Fibroblast of lung (primary cell): Measurements from ENCODE around the gene ALPK1. TPM values are rescaled to one million over a fixed set of nuclear protein-coding genes. Genes with fewer than 3 reads are reported as not detected.

Experiments
- DNase-seq, 2 donors: peaks; one replicate each; pipeline versions ENCODE4 v3.0.0 to v3.0.0-alpha.2; 2010; ENCODE audit warnings: low read depth in 2 of 2
- H2AFZ ChIP-seq: 2 replicates; pipeline ENCODE4 v1.5.1; 2012; ENCODE audit warnings: low read length, control low read depth, inconsistent platforms
- H3K27ac ChIP-seq: 2 replicates; pipeline ENCODE4 v1.5.1; 2011; ENCODE audit warnings: low read length, control low read depth; ENCODE audit not compliant: insufficient read depth
- H3K27me3 ChIP-seq: 2 replicates; pipeline ENCODE4 v1.5.1; 2011; ENCODE audit warnings: mild to moderate bottlenecking, low read length; ENCODE audit not compliant: control insufficient read depth, insufficient read depth
- H3K36me3 ChIP-seq: 2 replicates; pipeline ENCODE4 v1.5.1; 2011; ENCODE audit warnings: low read length; ENCODE audit not compliant: control insufficient read depth, insufficient read depth
- H3K4me1 ChIP-seq: 2 replicates; pipeline ENCODE4 v1.5.1; 2011; ENCODE audit warnings: low read length; ENCODE audit not compliant: control insufficient read depth, insufficient read depth; ENCODE audit errors: extremely low read depth
- H3K4me2 ChIP-seq: 2 replicates; pipeline ENCODE4 v1.5.1; 2011; ENCODE audit warnings: low read length, control low read depth; ENCODE audit not compliant: insufficient read depth; ENCODE audit errors: extremely low read depth
- H3K4me3 ChIP-seq, 4 experiments: fragments of 200-600 bp in 1 of 4; sonication (generic) in 1 of 4; replicated peaks in 1 of 4; 2 replicates each; pipeline ENCODE4 v1.5.1; 2011 to 2016; ENCODE audit warnings: low read length in 4 of 4, low read depth in 3 of 4, mild to moderate bottlenecking in 3 of 4, control low read depth in 2 of 4, inconsistent platforms in 1 of 4, mixed read lengths in 1 of 4; ENCODE audit not compliant: insufficient read depth in 1 of 4; ENCODE audit errors: control extremely low read depth in 1 of 4
- H3K79me2 ChIP-seq: 2 replicates; pipeline ENCODE4 v1.5.1; 2012; ENCODE audit warnings: mild to moderate bottlenecking, low read length, inconsistent platforms; ENCODE audit not compliant: control insufficient read depth, insufficient read depth
- H3K9ac ChIP-seq: 2 replicates; pipeline ENCODE4 v1.5.1; 2011; ENCODE audit warnings: mild to moderate bottlenecking, low read length, control low read depth; ENCODE audit not compliant: insufficient read depth
- H3K9me3 ChIP-seq: 2 replicates; pipeline ENCODE4 v1.5.1; 2012; ENCODE audit warnings: low read depth, low read length; ENCODE audit not compliant: control insufficient read depth, insufficient read depth
- H4K20me1 ChIP-seq: 2 replicates; pipeline ENCODE4 v1.5.1; 2011; ENCODE audit warnings: low read length; ENCODE audit not compliant: control insufficient read depth, insufficient read depth; ENCODE audit errors: extremely low read depth
- CTCF ChIP-seq, 2 donors: IDR thresholded peaks in 1 of 2; conservative IDR thresholded peaks in 1 of 2; 1 replicate in 1 of 2; 2 replicates in 1 of 2; pipeline ENCODE4 v1.5.1; 2011 to 2012; ENCODE audit warnings: low read length in 2 of 2, control low read depth in 1 of 2, inconsistent platforms in 1 of 2, low read depth in 1 of 2, mild to moderate bottlenecking in 1 of 2
- EZH2 ChIP-seq: IDR thresholded peaks from 2 replicates; pipeline ENCODE4 v1.5.1; 2012; ENCODE audit warnings: low read length, control low read depth, mild to moderate bottlenecking; ENCODE audit errors: missing control alignments
- polyA plus RNA-seq, 2 donors: library from polyadenylated mRNA; depleted of rRNA in 1 of 2; stranded (reverse) in 1 of 2; unstranded in 1 of 2; fragments of >200 nt; gene quantifications; 2 replicates each; pipeline ENCODE4 v1.2.1, GENCODE V29; 2011 to 2012; ENCODE audit warnings: missing spikeins in 1 of 2
- total RNA-seq: library from RNA; depleted of rRNA; stranded (reverse); fragments of >200 nt; gene quantifications from 2 replicates; pipeline ENCODE4 v1.2.1, GENCODE V29; 2014

The ALPK1 gene
- total and polyA plus RNA-seq, 2 donors (not counting 1 experiment from before 2014, with no cell fraction given), result 9.3 to 50.2 TPM

- no peaks in the 10 kb centered on the region for H3K27me3 ChIP-seq
- H3K4me1 ChIP-seq, result no peaks in the 10 kb centered on the region
- no peak overlapping the region for H3K4me3 ChIP-seq
- no peak for TF ChIP-seq CTCF (conservative IDR thresholded peaks at IDR 0.05 in 1 of 2, IDR thresholded peaks at IDR 0.05 in 1 of 2; ENCODE audit: low read depth in 1 of 2, low read length in 2 of 2)
- TF ChIP-seq EZH2, result no peak
- H4K20me1 ChIP-seq, result no peaks in the 10 kb centered on the region
- H2AFZ ChIP-seq, result no peak overlapping the region
- no peaks in the 10 kb centered on the region for H3K79me2 ChIP-seq
- no peaks in the 10 kb centered on the region for H3K36me3 ChIP-seq
- no peak overlapping the region for H3K9ac ChIP-seq
- no peak for DNase-seq
- H3K4me2 ChIP-seq, result no peak overlapping the region
- H3K27ac ChIP-seq, result no peak overlapping the region
- no peaks in the 10 kb centered on the region for H3K9me3 ChIP-seq
Observed at GRCh38 chr4:112330921-112331320, 33.8 kb downstream of the ALPK1 start.

- H4K20me1 ChIP-seq, result no peaks in the 10 kb centered on the region
- no peaks in the 10 kb centered on the region for H3K9me3 ChIP-seq
- H2AFZ ChIP-seq, result no peak overlapping the region
- H3K9ac ChIP-seq, result no peak overlapping the region
- H3K4me1 ChIP-seq, result no peaks in the 10 kb centered on the region
- no peak overlapping the region for H3K4me2 ChIP-seq
- H3K79me2 ChIP-seq, result no peaks in the 10 kb centered on the region
- no peak for DNase-seq
- no peaks in the 10 kb centered on the region for H3K27me3 ChIP-seq
- no peak for TF ChIP-seq EZH2
- TF ChIP-seq CTCF (conservative IDR thresholded peaks at IDR 0.05 in 1 of 2, IDR thresholded peaks at IDR 0.05 in 1 of 2; ENCODE audit: low read depth in 1 of 2, low read length in 2 of 2), result no peak
- no peak overlapping the region for H3K4me3 ChIP-seq
- no peak overlapping the region for H3K27ac ChIP-seq
- no peaks in the 10 kb centered on the region for H3K36me3 ChIP-seq
Observed at GRCh38 chr4:112332398-112332797, 35.2 kb downstream of the ALPK1 start.

- H3K4me2 ChIP-seq, result no peak overlapping the region
- H3K4me3 ChIP-seq, result no peak overlapping the region
- H3K27ac ChIP-seq, result no peak overlapping the region
- no peak for DNase-seq
- H3K9ac ChIP-seq, result no peak overlapping the region
- H2AFZ ChIP-seq, result no peak overlapping the region
- H3K79me2 ChIP-seq, result no peaks in the 10 kb centered on the region
- no peaks in the 10 kb centered on the region for H3K4me1 ChIP-seq
- H3K36me3 ChIP-seq, result no peaks in the 10 kb centered on the region
- no peaks in the 10 kb centered on the region for H3K9me3 ChIP-seq
- no peak for TF ChIP-seq EZH2
- no peak for TF ChIP-seq CTCF (conservative IDR thresholded peaks at IDR 0.05 in 1 of 2, IDR thresholded peaks at IDR 0.05 in 1 of 2; ENCODE audit: low read depth in 1 of 2, low read length in 2 of 2)
- H3K27me3 ChIP-seq, result no peaks in the 10 kb centered on the region
- no peaks in the 10 kb centered on the region for H4K20me1 ChIP-seq
Observed at GRCh38 chr4:112340023-112340422, 42.9 kb downstream of the ALPK1 start.
